Hepatocyte (in vitro differentiated cells): ENCODE data around the gene TRMT2A. TPM values are rescaled to one million over a fixed set of nuclear protein-coding genes. Genes with fewer than 3 reads are reported as not detected.
A peak's percentile ranks its signal among the peaks of the same experiment; 100 is the strongest.

ENCODE experiments used
- DNase-seq: peaks from one replicate; pipeline ENCODE4 v3.0.0-alpha.2; 2016; ENCODE audit warnings: low spot score
- H2AFZ ChIP-seq: fragments of 200-600 bp; sonication (generic); 2 replicates; pipeline ENCODE4 v1.6.0; 2016; ENCODE audit warnings: antibody characterized with exemption, mild to moderate bottlenecking
- H3K27ac ChIP-seq: fragments of 200-600 bp; sonication (generic); 2 replicates; pipeline ENCODE4 v1.5.1; 2016; ENCODE audit warnings: mild to moderate bottlenecking
- H3K27me3 ChIP-seq: fragments of 200-600 bp; sonication (generic); 2 replicates; pipeline ENCODE4 v1.6.1; 2016
- H3K36me3 ChIP-seq: fragments of 200-600 bp; sonication (generic); replicated peaks from 2 replicates; pipeline ENCODE4 v1.5.1; 2016; ENCODE audit warnings: low read depth; ENCODE audit not compliant: insufficient read depth
- H3K4me1 ChIP-seq: fragments of 200-600 bp; sonication (generic); 2 replicates; pipeline ENCODE4 v1.5.1; 2016; ENCODE audit warnings: mild to moderate bottlenecking, moderate library complexity; ENCODE audit not compliant: insufficient read depth
- H3K4me2 ChIP-seq: fragments of 200-600 bp; sonication (generic); 2 replicates; pipeline ENCODE4 v1.6.0; 2016
- H3K4me3 ChIP-seq: fragments of 200-600 bp; sonication (generic); 2 replicates; pipeline ENCODE4 v1.5.1; 2016; ENCODE audit warnings: mild to moderate bottlenecking
- H3K79me2 ChIP-seq: fragments of 200-600 bp; sonication (generic); 2 replicates; pipeline ENCODE4 v1.6.0; 2017; ENCODE audit warnings: mild to moderate bottlenecking
- H3K9me2 ChIP-seq: fragments of 200-600 bp; sonication (generic); replicated peaks from 2 replicates; pipeline ENCODE4 v1.6.0; 2017; ENCODE audit warnings: mild to moderate bottlenecking; ENCODE audit not compliant: insufficient read depth
- H3K9me3 ChIP-seq: fragments of 200-600 bp; sonication (generic); 2 replicates; pipeline ENCODE4 v1.5.1; 2016; ENCODE audit warnings: low read depth, mild to moderate bottlenecking
- H4K20me1 ChIP-seq: fragments of 200-600 bp; sonication (generic); 2 replicates; pipeline ENCODE4 v1.6.0; 2016; ENCODE audit warnings: mild to moderate bottlenecking; ENCODE audit not compliant: insufficient read depth, poor library complexity, severe bottlenecking
- CTCF ChIP-seq: fragments of 200-600 bp; sonication (generic); IDR thresholded peaks from 2 replicates; pipeline ENCODE4 v1.5.1; 2016; ENCODE audit warnings: antibody characterized with exemption, mild to moderate bottlenecking; ENCODE audit not compliant: poor library complexity
- EZH2 ChIP-seq: fragments of 200-600 bp; sonication (generic); IDR thresholded peaks from 2 replicates; pipeline ENCODE4 v1.6.1; 2016; ENCODE audit warnings: antibody characterized with exemption, mild to moderate bottlenecking, borderline replicate concordance
- EZH2phosphoT487 ChIP-seq: fragments of 200-600 bp; sonication (generic); IDR thresholded peaks from one replicate; pipeline ENCODE4 v1.6.1; 2018; ENCODE audit warnings: antibody characterized with exemption, mild to moderate bottlenecking, low read depth, moderate library complexity; ENCODE audit not compliant: unreplicated experiment, severe bottlenecking
- WGBS: methylation state at CpG from one replicate; pipeline ENCODE4 v1.1.6; 2016; ENCODE audit warnings: low lambda C conversion rate; ENCODE audit errors: missing lambda C conversion rate; 5-methylcytosine and 5-hydroxymethylcytosine counted together
- polyA plus RNA-seq: library from polyadenylated mRNA; unstranded; fragments of >200 nt; fragmentation: Nextera tagmentation; extraction: Ambion mirVana; gene quantifications from 2 replicates; pipeline ENCODE4 v1.2.1, GENCODE V29; 2016
- total RNA-seq: library from RNA; depleted of rRNA; stranded (reverse); fragments of >200 nt; gene quantifications from 2 replicates; pipeline ENCODE4 v1.2.3, GENCODE V29; 2014

TRMT2A gene
- total and polyA plus RNA-seq, 2 experiments from 2014 or later: 34.4 to 65.1 TPM

- H3K79me2 ChIP-seq: peaks cover 41% of the 10 kb centered on the region
- peak overlapping the region; percentile 98 for H3K4me3 ChIP-seq
- H3K27ac ChIP-seq: peak overlapping the region; percentile 88
- H2AFZ ChIP-seq: peak overlapping the region; percentile 90
- no peaks in the 10 kb centered on the region for H3K27me3 ChIP-seq
- TF ChIP-seq CTCF: no peak
- TF ChIP-seq EZH2phosphoT487: no peak
- TF ChIP-seq EZH2: no peak
- DNase-seq: peak; percentile 90
- no peaks in the 10 kb centered on the region for H3K36me3 ChIP-seq
- no peaks in the 10 kb centered on the region for H3K9me3 ChIP-seq
- H4K20me1 ChIP-seq: peaks cover 27% of the 10 kb centered on the region
- 10% methylated on average over 45 of the region's 70 CpGs for WGBS
- no peaks in the 10 kb centered on the region for H3K9me2 ChIP-seq
- peaks cover 11% of the 10 kb centered on the region for H3K4me1 ChIP-seq
- H3K4me2 ChIP-seq: peak overlapping the region; percentile 94
Observed at GRCh38 chr22:20130731-20131596, 13.9 kb upstream of the TRMT2A start.

DNA sequence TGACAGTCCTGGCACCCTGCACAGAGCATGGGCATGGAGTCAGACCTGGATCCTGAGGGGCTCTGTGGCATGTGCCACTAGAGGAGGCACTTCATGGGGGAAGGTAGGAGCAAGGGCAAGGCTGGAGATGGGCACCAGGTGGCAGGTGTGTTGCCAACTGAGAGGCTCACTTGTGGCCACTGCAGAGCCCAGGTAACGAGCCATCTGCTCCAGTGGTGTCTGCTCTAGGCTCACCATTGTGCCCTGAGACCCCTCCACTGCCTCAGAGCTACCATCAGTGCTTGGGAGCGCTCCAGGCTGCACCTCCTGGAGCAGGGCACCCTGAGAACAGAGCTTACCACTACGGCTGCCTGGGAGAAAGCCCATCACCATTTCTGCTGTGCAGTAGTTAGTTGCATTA, 13.3 kb upstream of the TRMT2A start:
- H3K4me3 ChIP-seq: no peak overlapping the region
- H3K27ac ChIP-seq: peak overlapping the region; percentile 88
- 86% methylated on average over 3 of the region's 3 CpGs for WGBS
- H4K20me1 ChIP-seq: peaks cover 20% of the 10 kb centered on the region
- H3K4me1 ChIP-seq: peaks cover 11% of the 10 kb centered on the region
- H3K9me3 ChIP-seq: no peaks in the 10 kb centered on the region
- peak overlapping the region; percentile 94 for H3K4me2 ChIP-seq
- peaks cover 35% of the 10 kb centered on the region for H3K79me2 ChIP-seq
- no peaks in the 10 kb centered on the region for H3K27me3 ChIP-seq
- no peak overlapping the region for H2AFZ ChIP-seq
- H3K36me3 ChIP-seq: no peaks in the 10 kb centered on the region
- DNase-seq: no peak
- H3K9me2 ChIP-seq: no peaks in the 10 kb centered on the region
- TF ChIP-seq EZH2phosphoT487 (no peak), CTCF (no peak), EZH2 (no peak)

GRCh38 chr22:20129747-20130014, 12.7 kb upstream of the TRMT2A start:
- Histone ChIP-seq H3K9me3 (no peaks in the 10 kb centered on the region), H3K27ac (no peak overlapping the region), H2AFZ (no peak overlapping the region), H3K79me2 (peaks cover 28% of the 10 kb centered on the region), H3K4me3 (no peak overlapping the region), H3K27me3 (no peaks in the 10 kb centered on the region), H3K4me2 (no peak overlapping the region), H3K4me1 (peaks cover 11% of the 10 kb centered on the region), H3K9me2 (no peaks in the 10 kb centered on the region), H4K20me1 (peaks cover 17% of the 10 kb centered on the region), H3K36me3 (no peaks in the 10 kb centered on the region)
- TF ChIP-seq EZH2: no peak
- no peak for TF ChIP-seq CTCF
- TF ChIP-seq EZH2phosphoT487: no peak
- whole genome bisulfite sequencing: 85% methylated on average over 3 of the region's 3 CpGs
- DNase-seq: no peak
